Renal pelvis (tissue), 4 donors: ENCODE data around the gene RAB40C. TPM values are rescaled to one million over a fixed set of nuclear protein-coding genes. Genes with fewer than 3 reads are reported as not detected.

Experiments
- DNase-seq: peaks from one replicate; pipeline ENCODE4 v3.0.0-alpha.2; 2013
- polyA plus RNA-seq, 3 donors: library from polyadenylated mRNA; unstranded; fragments of 120-200 nt; gene quantifications; one replicate each; pipeline ENCODE4 v1.2.1, GENCODE V29; 2013; ENCODE audit not compliant: insufficient read length in 3 of 3

The RAB40C gene
- polyA plus RNA-seq, 3 donors: 24.5 to 33.9 (median 24.6) TPM

- no peak for DNase-seq
Observed at GRCh38 chr16:662095-662494, 72.2 kb downstream of the RAB40C start.

GRCh38 chr16:662597-662996 is 72.7 kb downstream of the RAB40C start:
- no peak for DNase-seq

GRCh38 chr16:666572-666971 is 76.7 kb downstream of the RAB40C start:
- no peak for DNase-seq

DNA sequence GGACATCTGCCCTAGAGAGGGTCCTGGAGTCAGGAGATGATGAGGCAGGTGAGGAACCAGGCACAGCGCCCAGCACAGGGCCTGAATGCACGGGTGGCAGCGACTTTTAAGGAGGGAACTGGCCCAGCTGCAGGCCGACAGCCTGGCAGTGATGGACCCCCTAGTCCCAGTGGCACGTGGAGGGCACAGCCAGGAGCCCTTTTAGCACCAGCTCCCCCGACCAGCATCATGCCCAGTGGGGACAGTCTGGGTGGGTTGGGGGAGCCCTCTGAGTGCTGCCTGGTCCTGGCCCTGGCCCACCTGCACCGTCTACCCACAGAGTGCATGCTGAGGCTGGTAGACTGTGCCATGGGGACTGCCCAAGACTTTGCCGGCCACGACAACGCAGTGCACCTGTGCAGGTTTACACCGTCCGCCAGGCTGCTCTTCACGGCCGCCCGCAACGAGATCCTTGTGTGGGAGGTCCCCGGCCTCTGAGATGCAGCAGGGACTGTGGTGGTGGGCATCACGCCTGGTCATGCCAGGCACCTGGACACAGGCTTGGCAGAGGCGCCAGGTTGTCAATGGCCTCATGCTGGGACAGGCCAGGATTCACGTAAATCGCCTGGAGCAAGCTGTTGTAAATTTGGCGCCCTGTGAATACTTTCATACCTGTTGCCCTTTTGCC is 77.4 kb downstream of the RAB40C start:
- no peak for DNase-seq

DNA sequence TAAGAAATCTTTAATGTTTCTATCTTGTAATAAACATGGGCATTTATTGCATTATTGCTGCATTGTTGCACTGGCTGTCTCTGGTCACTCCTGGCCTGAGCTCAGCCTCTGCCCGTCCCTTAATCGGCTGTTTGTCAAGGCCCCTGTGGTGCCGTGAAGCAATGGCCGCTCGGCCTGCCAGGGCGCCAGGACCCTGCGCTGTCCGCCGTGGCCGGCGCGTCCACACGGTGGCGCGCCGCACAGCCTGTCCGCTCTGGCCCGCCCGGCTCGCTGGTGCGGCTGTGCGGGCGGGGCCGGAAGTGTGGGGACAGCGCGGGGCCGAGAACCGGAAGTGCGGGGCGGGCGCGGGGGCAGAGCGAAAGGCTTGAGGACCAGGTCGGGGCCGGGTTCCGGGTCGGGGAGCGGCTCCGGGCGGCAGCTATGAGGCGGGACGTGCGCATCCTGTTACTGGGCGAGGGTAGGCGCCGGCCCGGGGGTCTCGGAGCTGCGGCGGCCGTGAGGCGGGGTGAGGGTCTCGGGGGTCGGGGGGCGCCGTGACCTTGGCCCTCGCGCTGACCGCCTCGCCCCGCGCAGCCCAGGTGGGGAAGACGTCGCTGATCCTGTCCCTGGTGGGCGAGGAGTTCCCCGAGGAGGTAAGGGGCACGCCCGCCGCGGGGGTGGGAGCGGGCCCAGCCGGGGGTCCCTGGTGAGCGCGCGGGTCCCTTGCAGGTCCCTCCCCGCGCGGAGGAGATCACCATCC is 78.1 kb downstream of the RAB40C start, which contains the start of gene RHOT2:
TSS of gene RHOT2 (plus strand) at position 353 of the 739 bp plus-strand sequence. CDS start at position 421, 68 bp downstream.
- DNase-seq: peak; percentile 92

DNA sequence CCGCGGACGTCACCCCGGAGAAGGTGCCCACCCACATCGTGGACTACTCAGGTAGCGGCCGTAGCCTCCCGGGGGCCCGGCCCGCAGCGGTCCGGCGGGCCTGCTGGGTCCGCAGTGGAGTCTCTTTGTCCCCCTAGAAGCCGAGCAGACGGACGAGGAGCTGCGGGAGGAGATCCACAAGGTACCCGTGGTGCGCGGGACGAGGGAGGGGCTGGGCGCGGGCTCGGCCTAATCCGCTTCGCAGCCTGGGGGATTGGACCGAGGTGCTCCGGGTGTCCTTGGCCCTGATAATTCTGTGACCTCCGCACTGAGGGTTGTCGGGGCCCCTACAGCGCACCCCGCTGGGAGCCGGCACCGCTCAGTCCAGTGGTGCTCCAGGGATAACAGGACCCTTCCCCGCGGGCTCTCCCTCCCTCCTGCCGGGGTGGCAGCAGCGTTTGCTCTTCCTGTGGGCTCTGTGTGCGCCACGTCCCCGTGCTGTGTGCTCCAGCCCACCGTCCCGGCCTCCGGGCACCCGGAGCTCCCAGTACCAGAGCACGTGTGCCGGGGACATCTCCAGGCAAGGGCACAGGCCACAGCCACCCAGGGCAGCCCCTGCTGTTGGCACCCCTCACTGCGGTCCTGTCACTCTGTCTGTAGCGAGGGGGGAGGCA is 78.8 kb downstream of the RAB40C start:
- DNase-seq: no peak

DNA sequence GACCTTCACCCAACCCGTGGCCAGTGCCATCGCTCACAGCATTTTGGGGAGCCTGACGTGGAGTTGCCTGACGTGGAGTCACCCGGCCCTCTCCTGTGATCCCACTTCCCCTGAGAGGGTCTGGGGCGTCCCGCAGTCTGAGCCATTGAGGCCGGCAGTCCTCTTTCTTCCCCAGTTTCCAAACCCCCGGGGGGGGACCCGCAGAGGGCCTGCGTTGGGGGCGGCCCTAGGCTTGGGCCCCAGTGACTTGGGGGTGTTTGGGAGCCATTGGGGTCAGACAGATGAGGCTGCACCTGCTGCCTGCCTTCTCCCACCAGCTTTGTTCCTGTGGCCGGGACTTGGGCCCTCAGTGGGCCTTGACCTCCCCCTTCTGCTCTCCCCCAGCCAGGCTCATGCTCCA is 79.8 kb downstream of the RAB40C start:
- no peak for DNase-seq

DNA sequence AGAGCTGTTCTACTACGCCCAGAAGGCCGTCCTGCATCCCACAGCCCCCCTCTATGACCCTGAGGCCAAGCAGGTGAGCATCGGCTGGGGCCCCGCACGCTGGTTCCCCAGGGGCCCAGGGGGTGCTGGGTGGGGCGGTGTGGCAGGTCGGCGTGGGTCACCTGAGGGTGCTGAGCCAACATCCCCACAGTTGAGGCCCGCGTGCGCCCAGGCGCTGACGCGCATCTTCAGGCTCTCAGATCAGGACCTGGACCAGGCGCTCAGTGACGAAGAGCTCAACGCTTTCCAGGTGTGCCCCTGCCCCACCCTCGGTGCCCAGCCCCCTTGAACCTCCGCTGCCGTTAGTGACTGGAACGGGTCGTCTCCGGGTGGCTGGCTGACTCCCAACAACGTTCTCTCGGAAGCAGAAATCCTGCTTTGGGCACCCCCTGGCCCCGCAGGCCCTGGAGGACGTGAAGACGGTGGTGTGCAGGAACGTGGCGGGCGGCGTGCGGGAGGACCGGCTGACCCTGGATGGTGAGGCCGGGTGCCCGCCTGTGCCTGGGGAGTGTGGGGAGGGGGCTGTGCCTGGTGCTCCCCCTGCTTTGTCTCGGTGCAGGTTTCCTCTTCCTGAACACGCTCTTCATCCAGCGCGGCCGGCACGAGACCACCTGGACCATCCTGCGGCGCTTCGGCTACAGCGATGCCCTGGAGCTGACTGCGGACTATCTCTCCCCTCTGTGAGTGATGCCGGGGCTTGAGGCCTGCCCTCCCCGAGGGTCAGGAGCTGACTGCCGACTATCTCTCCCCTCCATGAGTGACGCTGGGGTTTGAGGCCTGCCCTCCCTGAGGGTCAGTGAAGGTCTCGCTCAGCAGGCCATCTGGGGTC is 80.9 kb downstream of the RAB40C start:
- no peak for DNase-seq

GRCh38 chr16:671353-672131 is 81.7 kb downstream of the RAB40C start:
- DNase-seq: no peak

DNA sequence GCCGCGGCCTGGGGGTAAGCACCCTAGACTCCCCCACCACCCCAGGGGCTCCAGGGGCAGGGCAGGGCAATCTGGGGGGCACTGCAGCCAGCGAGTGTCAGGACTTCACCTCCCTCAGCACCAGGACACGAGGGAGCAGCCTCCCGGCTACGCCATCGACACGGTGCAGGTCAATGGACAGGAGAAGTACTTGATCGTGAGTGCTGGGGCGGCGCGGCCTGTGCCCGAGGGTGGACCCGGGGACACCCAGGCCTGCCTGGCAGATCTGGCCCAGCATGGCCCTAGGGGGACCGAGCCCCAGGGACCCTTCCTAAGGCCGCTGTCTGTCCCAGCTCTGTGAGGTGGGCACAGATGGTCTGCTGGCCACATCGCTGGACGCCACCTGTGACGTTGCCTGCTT is 82.5 kb downstream of the RAB40C start:
- no peak for DNase-seq

DNA sequence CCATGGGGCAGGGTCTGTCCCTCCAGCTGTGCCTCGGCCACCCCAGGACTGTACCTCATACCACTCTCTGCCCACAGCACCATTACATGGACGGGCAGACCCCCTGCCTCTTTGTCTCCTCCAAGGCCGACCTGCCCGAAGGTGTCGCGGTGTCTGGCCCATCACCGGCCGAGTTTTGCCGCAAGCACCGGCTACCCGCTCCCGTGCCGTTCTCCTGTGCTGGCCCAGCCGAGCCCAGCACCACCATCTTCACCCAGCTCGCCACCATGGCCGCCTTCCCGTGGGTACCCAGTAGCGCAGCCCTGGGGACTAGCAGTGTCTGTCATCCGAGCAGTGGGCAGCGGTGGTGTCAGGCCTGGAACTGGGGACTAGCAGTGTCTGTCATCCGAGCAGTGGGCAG is 83.0 kb downstream of the RAB40C start:
- DNase-seq: no peak

DNA sequence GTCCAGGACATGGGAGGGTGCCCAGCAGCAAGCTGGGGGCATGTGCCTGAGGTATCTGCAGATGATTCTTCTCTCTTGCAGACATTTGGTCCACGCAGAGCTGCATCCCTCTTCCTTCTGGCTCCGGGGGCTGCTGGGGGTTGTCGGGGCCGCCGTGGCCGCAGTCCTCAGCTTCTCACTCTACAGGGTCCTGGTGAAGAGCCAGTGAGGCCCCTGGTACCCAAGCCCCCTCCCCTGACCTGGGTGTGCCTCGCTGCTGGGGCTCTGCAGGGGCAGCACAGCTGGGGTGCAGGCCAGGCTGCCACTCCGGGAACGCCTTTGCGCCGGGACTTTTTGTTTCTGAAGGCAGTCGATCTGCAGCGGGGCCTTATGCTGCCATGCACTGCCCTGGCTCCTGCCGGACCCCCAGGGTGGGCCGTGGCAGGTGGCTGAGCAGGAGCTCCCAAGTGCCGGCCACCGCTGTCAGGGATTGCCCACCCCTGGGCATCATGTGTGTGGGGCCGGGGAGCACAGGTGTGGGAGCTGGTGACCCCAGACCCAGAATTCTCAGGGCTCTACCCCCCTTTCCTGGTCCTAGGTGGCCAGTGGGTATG is 83.6 kb downstream of the RAB40C start:
- no peak for DNase-seq

DNA sequence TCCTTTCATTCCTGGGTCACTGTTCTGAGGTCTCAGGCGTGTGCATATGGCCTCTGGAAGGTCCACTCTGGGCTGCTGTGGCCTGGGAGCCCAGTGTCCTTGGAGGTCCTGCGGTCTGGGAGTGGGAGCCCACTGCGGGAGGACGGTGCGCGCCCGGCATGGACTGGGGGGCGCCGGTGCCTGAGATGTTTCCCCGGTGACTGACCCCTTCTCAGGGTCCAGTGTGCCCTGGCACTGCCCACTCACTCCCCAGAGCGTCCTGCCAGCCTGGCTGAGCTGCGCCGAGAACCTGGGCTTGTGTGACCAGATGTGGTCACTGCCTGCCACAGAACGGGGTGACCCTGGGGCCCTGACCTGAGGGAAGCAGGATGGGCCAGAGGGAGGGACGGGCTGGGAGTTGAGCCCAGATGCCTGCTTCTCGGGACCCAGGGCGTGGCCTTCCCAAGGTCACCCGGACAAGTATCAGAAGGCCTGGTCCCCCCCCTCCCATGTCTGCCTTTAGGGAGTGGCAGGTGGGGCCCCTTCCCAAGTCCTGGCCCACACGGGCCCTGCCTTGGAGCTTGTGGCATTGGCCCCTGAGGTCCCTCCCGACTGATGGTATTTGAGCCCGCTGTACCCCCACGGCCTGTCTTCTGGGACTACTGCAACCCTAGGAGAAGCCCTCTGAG is 84.5 kb downstream of the RAB40C start:
- no peak for DNase-seq

- DNase-seq: no peak
Observed at GRCh38 chr16:674968-675883, 85.4 kb downstream of the RAB40C start, which contains the start of gene RHBDL1. Gene RHBDL1 (plus strand): TSS chr16:675671. CDS start chr16:675791, 120 bp downstream.

DNA sequence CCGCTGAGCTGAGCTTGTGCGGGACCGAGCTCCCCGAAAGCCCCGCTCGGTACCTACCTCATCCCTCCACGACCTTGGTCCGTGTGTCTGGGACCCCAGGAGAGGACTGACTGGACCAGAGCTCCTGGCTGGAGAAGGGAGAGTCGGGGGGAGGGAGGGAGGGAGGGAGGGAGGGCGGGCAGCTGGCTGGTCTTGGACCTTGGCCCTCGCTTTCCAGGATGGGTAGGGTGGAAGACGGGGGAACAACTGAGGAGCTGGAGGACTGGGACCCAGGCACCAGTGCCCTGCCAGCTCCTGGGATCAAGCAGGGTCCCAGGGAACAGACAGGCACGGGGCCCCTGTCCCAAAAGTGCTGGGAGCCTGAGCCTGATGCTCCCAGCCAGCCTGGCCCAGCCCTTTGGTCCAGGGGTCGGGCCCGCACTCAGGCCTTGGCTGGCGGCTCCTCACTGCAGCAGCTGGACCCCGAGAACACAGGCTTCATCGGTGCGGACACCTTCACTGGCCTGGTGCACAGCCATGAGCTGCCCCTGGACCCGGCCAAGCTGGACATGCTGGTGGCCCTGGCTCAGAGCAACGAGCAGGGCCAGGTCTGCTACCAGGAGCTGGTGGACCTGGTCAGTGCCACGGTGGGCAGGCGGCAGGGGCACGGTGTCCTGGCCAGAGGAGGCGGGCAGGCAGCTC is 86.2 kb downstream of the RAB40C start:
- DNase-seq: no peak

DNA sequence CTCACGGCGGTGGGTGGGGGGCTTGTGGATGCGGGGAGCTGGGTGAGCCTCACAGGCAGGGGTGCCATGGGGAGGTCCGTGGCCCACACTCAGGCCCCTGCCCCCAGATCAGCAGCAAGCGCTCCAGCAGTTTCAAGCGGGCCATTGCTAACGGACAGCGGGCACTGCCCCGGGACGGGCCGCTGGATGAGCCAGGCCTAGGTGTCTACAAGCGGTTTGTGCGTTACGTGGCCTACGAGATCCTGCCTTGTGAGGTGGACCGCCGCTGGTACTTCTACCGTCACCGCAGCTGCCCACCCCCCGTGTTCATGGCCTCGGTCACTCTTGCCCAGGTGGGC is 86.7 kb downstream of the RAB40C start:
- DNase-seq: no peak

GRCh38 chr16:676913-677312 is 87.0 kb downstream of the RAB40C start:
- no peak for DNase-seq
